Measurements from ENCODE around the gene JCAD. TPM values are rescaled to one million over a fixed set of nuclear protein-coding genes. Genes with fewer than 3 reads are reported as not detected.

JCAD gene
- total RNA-seq, 1 donor from 2014 or later, result 19.4 TPM

- no peak overlapping the region for H3K4me3 Mint-ChIP-seq (ENCODE audit: unreplicated experiment)
- no peaks in the 10 kb centered on the region for H3K9me3 Mint-ChIP-seq (ENCODE audit: low read depth)
- H3K4me1 Mint-ChIP-seq (ENCODE audit: low read depth), result peaks cover 6% of the 10 kb centered on the region
- TF ChIP-seq CTCF (IDR thresholded peaks at IDR 0.05), result no peak
- DNase-seq (ENCODE audit: low spot score), result no peak
- no peak overlapping the region for H3K27ac Mint-ChIP-seq (ENCODE audit: unreplicated experiment)
- peaks cover 19% of the 10 kb centered on the region for H3K36me3 Mint-ChIP-seq (ENCODE audit: low read depth)
- no peaks in the 10 kb centered on the region for H3K27me3 Mint-ChIP-seq (ENCODE audit: low read depth)
Measured at GRCh38 chr10:30029872-30030256, 29.5 kb downstream of the JCAD start.

DNA sequence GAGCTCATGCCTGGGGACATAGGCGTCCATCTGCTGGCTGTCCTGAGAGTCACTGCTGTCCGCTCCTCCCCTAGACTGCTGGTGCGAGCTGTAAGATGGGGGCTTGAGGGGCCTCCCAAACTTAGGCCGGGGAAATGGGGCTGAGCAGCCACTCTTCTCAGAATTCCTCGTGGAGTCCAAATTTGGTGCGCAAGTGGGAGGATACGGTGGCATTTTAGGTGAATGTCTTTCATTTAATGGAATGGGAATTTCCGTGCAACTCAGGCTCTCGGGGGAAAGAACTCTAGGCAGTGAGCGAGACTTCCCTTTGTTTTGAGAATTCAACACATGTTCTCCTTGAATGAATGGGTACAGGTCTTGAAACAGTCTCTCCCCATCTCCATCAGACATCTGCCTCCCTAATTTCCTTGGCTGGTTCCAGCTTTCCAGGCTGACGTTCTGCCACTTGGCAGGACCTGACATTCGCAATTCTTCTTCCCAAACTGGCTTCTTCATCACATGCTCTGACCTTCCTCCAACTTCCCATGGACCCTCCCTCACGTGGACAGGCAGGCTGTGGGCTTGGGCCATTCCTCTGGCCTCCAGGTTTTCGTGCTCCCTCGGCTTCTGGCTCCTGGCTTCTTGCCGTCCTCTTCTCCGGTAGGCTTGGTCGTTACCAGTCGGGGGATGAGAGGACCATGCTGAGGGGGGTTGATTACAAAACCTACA lies 30.1 kb downstream of the JCAD start:
- peaks cover 19% of the 10 kb centered on the region for H3K36me3 Mint-ChIP-seq (ENCODE audit: low read depth)
- H3K4me1 Mint-ChIP-seq (ENCODE audit: low read depth), result peaks cover 6% of the 10 kb centered on the region
- no peak overlapping the region for H3K4me3 Mint-ChIP-seq (ENCODE audit: unreplicated experiment)
- H3K27me3 Mint-ChIP-seq (ENCODE audit: low read depth), result no peaks in the 10 kb centered on the region
- no peaks in the 10 kb centered on the region for H3K9me3 Mint-ChIP-seq (ENCODE audit: low read depth)
- no peak for TF ChIP-seq CTCF (IDR thresholded peaks at IDR 0.05)
- no peak overlapping the region for H3K27ac Mint-ChIP-seq (ENCODE audit: unreplicated experiment)
- DNase-seq (ENCODE audit: low spot score), result no peak

- peaks cover 19% of the 10 kb centered on the region for H3K36me3 Mint-ChIP-seq (ENCODE audit: low read depth)
- peaks cover 6% of the 10 kb centered on the region for H3K4me1 Mint-ChIP-seq (ENCODE audit: low read depth)
- no peak overlapping the region for H3K4me3 Mint-ChIP-seq (ENCODE audit: unreplicated experiment)
- no peak for TF ChIP-seq CTCF (IDR thresholded peaks at IDR 0.05)
- H3K27ac Mint-ChIP-seq (ENCODE audit: unreplicated experiment), result no peak overlapping the region
- H3K27me3 Mint-ChIP-seq (ENCODE audit: low read depth), result no peaks in the 10 kb centered on the region
- no peaks in the 10 kb centered on the region for H3K9me3 Mint-ChIP-seq (ENCODE audit: low read depth)
- DNase-seq (ENCODE audit: low spot score), result no peak
Measured at GRCh38 chr10:30028738-30029030, 30.7 kb downstream of the JCAD start.

DNA sequence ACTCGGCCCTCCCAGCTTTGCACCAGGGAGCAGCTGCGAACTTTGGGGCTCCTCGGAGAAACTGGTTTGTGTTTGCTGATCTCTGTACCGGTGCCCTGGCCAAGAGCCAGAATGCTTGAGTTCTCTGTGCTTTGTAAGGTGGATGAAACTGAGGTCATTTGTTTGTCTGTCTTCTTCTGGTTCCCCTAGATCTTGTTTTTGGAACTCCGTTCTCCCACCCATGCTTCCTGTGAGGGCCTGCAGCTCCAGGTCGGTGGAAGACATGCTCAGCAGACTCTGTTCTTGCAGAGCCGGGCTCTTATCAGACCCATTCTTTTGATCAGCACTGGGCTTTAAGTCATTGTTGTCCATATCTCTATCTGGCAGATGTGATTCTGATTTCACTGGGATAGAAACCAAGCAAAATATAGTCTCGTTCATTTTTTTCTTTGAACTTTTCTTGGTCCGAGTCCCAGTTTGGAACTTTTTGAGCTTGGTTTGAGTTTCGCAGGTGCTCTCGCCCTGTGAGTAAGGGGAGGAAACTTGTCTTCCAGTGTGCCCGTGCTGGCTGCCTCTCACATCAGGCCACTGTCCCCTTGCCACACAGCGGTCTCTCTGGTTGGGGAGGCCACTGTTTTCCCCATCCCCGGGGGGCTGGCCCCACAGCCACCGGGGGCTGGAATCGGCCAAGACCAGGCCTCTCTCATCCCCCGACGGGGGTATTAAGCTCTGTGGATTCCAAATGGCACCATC lies 31.2 kb downstream of the JCAD start:
- Mint-ChIP-seq H3K4me1 (ENCODE audit: low read depth) (peaks cover 6% of the 10 kb centered on the region), H3K9me3 (ENCODE audit: low read depth) (no peaks in the 10 kb centered on the region), H3K27me3 (ENCODE audit: low read depth) (no peaks in the 10 kb centered on the region), H3K27ac (ENCODE audit: unreplicated experiment) (no peak overlapping the region), H3K4me3 (ENCODE audit: unreplicated experiment) (no peak overlapping the region), H3K36me3 (ENCODE audit: low read depth) (peaks cover 19% of the 10 kb centered on the region)
- no peak for DNase-seq (ENCODE audit: low spot score)
- no peak for TF ChIP-seq CTCF (IDR thresholded peaks at IDR 0.05)

- Mint-ChIP-seq H3K36me3 (ENCODE audit: low read depth) (peaks cover 19% of the 10 kb centered on the region), H3K9me3 (ENCODE audit: low read depth) (no peaks in the 10 kb centered on the region), H3K4me1 (ENCODE audit: low read depth) (peaks cover 6% of the 10 kb centered on the region), H3K27me3 (ENCODE audit: low read depth) (no peaks in the 10 kb centered on the region), H3K27ac (ENCODE audit: unreplicated experiment) (no peak overlapping the region), H3K4me3 (ENCODE audit: unreplicated experiment) (no peak overlapping the region)
- DNase-seq (ENCODE audit: low spot score), result no peak
- TF ChIP-seq CTCF (IDR thresholded peaks at IDR 0.05), result peak; percentile 10
Measured at GRCh38 chr10:30027057-30028005, 32.1 kb downstream of the JCAD start.

All from chondrocyte (in vitro differentiated cells).